Transverse colon (tissue), 4 donors: Measurements from ENCODE around the gene HMGN4.

Experiments used
- CTCF ChIP-seq, 5 experiments: fragments of 200-600 bp in 3 of 5; fragments of 450-650 bp in 2 of 5; sonication (generic) in 3 of 5; IDR thresholded peaks; 1 replicate in 2 of 5; 2 replicates in 3 of 5; pipeline ENCODE4 v1.5.1; 2016 to 2017; ENCODE audit warnings: antibody characterized with exemption in 5 of 5, inconsistent platforms in 3 of 5, mild to moderate bottlenecking in 2 of 5, moderate library complexity in 1 of 5
- EP300 ChIP-seq: sonication (generic); formaldehyde crosslinking; IDR thresholded peaks from one replicate; pipeline ENCODE4 v1.6.1; 2017; ENCODE audit warnings: antibody characterized with exemption, low read depth
- POLR2A ChIP-seq: fragments of 450-650 bp; IDR thresholded peaks from one replicate; pipeline ENCODE4 v1.6.1; 2016; ENCODE audit warnings: antibody characterized with exemption, mild to moderate bottlenecking, moderate library complexity
- POLR2AphosphoS5 ChIP-seq, 3 donors: sonication (generic); formaldehyde crosslinking; IDR thresholded peaks; one replicate each; pipeline ENCODE4 v1.6.1; 2016; ENCODE audit warnings: antibody characterized with exemption in 3 of 3

- peak in 2 of 5 experiments; percentile 8 to 23 for TF ChIP-seq CTCF (IDR thresholded peaks at IDR 0.05)
- no peak for TF ChIP-seq POLR2A
- TF ChIP-seq EP300, result no peak
- peak in 2 of 3 donors; percentile 47 to 50 for TF ChIP-seq POLR2AphosphoS5 (IDR thresholded peaks at IDR 0.05)
Observed at GRCh38 chr6:26537160-26537845, 863 bp upstream of the HMGN4 start.
